Measurements from ENCODE around the gene RAET1G. TPM values are rescaled to one million over a fixed set of nuclear protein-coding genes. Genes with fewer than 3 reads are reported as not detected.
"Not testable (repeated sequence)": the region's sequence is repeated elsewhere in the genome, so short reads cannot be mapped to it uniquely, and the experiment has no call there.

Gene RAET1G
- total RNA-seq, 1 experiment from 2014 or later = 0.45 TPM

DNA sequence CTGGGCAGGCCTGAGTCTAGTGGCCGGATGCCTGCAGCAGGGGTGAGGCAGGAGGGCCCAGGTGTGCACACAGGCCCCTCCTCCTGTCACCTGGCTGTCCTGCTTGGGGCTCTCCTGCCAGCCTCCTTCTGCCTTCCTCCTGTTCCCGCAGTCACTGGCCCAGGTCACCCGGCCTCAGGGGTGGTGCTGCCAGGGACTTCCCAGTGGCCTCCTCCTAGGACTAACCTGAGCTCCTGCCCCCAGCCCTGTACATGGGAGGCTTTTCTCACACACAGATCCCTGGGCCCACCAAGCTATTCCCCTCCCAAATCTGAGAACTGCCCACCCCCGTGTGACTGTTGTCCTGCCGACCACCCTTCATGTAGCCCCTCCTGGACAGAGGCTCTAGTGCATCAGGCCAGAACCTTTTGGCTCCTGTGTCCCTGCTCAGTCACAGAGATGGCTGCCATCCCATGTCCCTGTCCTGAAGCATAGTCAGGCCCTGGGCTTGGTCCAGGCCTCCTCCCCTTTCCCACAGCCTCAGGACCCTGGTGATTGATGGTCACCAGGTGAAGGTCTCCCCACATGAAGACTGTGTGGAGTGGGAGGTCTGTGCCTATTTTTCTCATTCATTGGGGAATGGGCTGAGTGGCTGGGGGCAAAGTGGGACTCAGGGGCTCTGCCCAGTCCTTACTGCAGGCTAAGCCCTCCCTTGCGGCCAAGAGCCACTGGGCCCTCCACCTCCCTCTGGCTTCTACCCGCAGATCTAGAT is 39.7 kb upstream of the RAET1G start:
- intact Hi-C loops (cut with micrococcal nuclease; ENCODE audit: unreplicated experiment) = no loop called here
- Histone ChIP-seq H3K4me3 (ENCODE audit: low read depth, low read length, poor library complexity, severe bottlenecking) (peak overlapping the region; percentile 56), H3K9me3 (ENCODE audit: low read depth, low read length, poor library complexity, severe bottlenecking) (no peaks in the 10 kb centered on the region), H3K27me3 (replicated peaks; ENCODE audit: insufficient read depth, low read depth, low read length, poor library complexity) (peaks cover 21% of the 10 kb centered on the region), H3K36me3 (ENCODE audit: insufficient read depth, low read length, poor library complexity, severe bottlenecking) (no peaks in the 10 kb centered on the region), H3K4me1 (ENCODE audit: insufficient read depth, low read length, poor library complexity, severe bottlenecking) (peaks cover 7% of the 10 kb centered on the region), H3K27ac (ENCODE audit: low read depth, low read length, poor library complexity, severe bottlenecking) (no peak overlapping the region)
- DNase-seq (ENCODE audit: low spot score) = no peak
- no TSS peak for BruUV-seq (replicated peaks)
- TF ChIP-seq, protein P1, sequence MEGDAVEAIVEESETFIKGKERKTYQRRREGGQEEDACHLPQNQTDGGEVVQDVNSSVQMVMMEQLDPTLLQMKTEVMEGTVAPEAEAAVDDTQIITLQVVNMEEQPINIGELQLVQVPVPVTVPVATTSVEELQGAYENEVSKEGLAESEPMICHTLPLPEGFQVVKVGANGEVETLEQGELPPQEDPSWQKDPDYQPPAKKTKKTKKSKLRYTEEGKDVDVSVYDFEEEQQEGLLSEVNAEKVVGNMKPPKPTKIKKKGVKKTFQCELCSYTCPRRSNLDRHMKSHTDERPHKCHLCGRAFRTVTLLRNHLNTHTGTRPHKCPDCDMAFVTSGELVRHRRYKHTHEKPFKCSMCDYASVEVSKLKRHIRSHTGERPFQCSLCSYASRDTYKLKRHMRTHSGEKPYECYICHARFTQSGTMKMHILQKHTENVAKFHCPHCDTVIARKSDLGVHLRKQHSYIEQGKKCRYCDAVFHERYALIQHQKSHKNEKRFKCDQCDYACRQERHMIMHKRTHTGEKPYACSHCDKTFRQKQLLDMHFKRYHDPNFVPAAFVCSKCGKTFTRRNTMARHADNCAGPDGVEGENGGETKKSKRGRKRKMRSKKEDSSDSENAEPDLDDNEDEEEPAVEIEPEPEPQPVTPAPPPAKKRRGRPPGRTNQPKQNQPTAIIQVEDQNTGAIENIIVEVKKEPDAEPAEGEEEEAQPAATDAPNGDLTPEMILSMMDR (conservative IDR thresholded peaks at IDR 0.05; ENCODE audit: low read depth, low read length) = no peak
- no peak for TF ChIP-seq EZH2 (IDR thresholded peaks at IDR 0.05; ENCODE audit: borderline replicate concordance, low read depth, low read length, poor library complexity, severe bottlenecking)
- ChIA-PET CTCF (no interaction called here), POLR2A (ENCODE audit: low non-redundant PET) (no interaction called here)

GRCh38 chr6:149961728-149962425 is 39.0 kb upstream of the RAET1G start:
- intact Hi-C loops (cut with micrococcal nuclease; ENCODE audit: unreplicated experiment) = no loop called here
- POLR2A ChIA-PET (ENCODE audit: low non-redundant PET) = no interaction called here
- peaks cover 7% of the 10 kb centered on the region for H3K4me1 ChIP-seq (ENCODE audit: insufficient read depth, low read length, poor library complexity, severe bottlenecking)
- H3K27ac ChIP-seq (ENCODE audit: low read depth, low read length, poor library complexity, severe bottlenecking) = no peak overlapping the region
- H3K4me3 ChIP-seq (ENCODE audit: low read depth, low read length, poor library complexity, severe bottlenecking) = no peak overlapping the region
- CTCF ChIA-PET = no interaction called here
- no TSS peak for BruUV-seq (replicated peaks)
- no peaks in the 10 kb centered on the region for H3K9me3 ChIP-seq (ENCODE audit: low read depth, low read length, poor library complexity, severe bottlenecking)
- no peaks in the 10 kb centered on the region for H3K36me3 ChIP-seq (ENCODE audit: insufficient read depth, low read length, poor library complexity, severe bottlenecking)
- H3K27me3 ChIP-seq (replicated peaks; ENCODE audit: insufficient read depth, low read depth, low read length, poor library complexity) = peaks cover 25% of the 10 kb centered on the region
- TF ChIP-seq, protein P1 (conservative IDR thresholded peaks at IDR 0.05; ENCODE audit: low read depth, low read length) = peak; percentile 42
- TF ChIP-seq EZH2 (IDR thresholded peaks at IDR 0.05; ENCODE audit: borderline replicate concordance, low read depth, low read length, poor library complexity, severe bottlenecking) = no peak
- peak; percentile 61 for DNase-seq (ENCODE audit: low spot score)

DNA sequence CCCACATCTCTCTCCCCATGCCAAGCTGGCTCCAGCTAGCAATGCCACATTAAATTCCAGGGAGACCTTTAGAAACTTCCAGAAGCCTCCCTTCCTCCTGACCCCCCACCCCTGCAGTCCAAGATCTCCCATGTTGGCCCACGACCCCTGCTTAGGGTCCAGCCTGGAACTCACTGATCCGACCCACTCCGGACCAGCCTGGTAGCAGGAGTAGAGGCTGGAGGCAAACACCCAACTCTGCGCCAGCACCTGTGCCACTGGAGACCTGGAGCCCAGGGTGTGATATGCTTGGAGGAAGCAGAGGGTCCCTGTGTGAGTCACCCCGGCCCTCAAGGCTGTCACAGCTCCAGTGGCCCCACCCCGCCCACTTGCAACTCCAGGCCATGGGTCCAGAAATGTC is 37.6 kb upstream of the RAET1G start:
- DNase-seq (ENCODE audit: low spot score) = no peak
- Histone ChIP-seq H3K4me3 (ENCODE audit: low read depth, low read length, poor library complexity, severe bottlenecking) (no peak overlapping the region), H3K9me3 (ENCODE audit: low read depth, low read length, poor library complexity, severe bottlenecking) (no peaks in the 10 kb centered on the region), H3K27me3 (replicated peaks; ENCODE audit: insufficient read depth, low read depth, low read length, poor library complexity) (peaks cover 35% of the 10 kb centered on the region), H3K27ac (ENCODE audit: low read depth, low read length, poor library complexity, severe bottlenecking) (no peak overlapping the region), H3K4me1 (ENCODE audit: insufficient read depth, low read length, poor library complexity, severe bottlenecking) (peaks cover 7% of the 10 kb centered on the region), H3K36me3 (ENCODE audit: insufficient read depth, low read length, poor library complexity, severe bottlenecking) (no peaks in the 10 kb centered on the region)
- no TSS peak for BruUV-seq (replicated peaks)
- intact Hi-C loops (cut with micrococcal nuclease; ENCODE audit: unreplicated experiment) = no loop called here
- ChIA-PET POLR2A (ENCODE audit: low non-redundant PET) (no interaction called here), CTCF (no interaction called here)
- TF ChIP-seq, protein P1 (conservative IDR thresholded peaks at IDR 0.05; ENCODE audit: low read depth, low read length) = no peak
- no peak for TF ChIP-seq EZH2 (IDR thresholded peaks at IDR 0.05; ENCODE audit: borderline replicate concordance, low read depth, low read length, poor library complexity, severe bottlenecking)

DNA sequence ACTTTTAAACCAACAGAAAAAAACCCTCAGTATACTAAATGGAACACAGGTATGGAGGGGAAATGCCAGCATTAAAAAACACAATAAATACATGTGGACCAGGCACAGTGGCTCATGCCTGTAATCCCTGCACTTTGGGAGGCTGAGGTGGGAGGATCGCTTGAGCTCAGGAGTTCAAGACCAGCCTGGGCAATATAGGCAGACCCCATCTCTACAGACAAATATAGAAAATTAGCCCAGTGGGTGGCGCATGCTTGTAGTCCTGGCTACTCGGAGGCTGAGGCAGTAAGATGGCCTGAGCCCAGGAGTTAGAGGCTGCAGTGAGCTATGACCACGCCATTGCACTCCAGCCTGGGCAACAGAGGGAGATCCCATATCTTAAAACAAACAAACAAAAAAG is 36.9 kb upstream of the RAET1G start:
- peaks cover 32% of the 10 kb centered on the region for H3K27me3 ChIP-seq (replicated peaks; ENCODE audit: insufficient read depth, low read depth, low read length, poor library complexity)
- H3K27ac ChIP-seq (ENCODE audit: low read depth, low read length, poor library complexity, severe bottlenecking); POLR2A ChIA-PET (ENCODE audit: low non-redundant PET); intact Hi-C loops (cut with micrococcal nuclease; ENCODE audit: unreplicated experiment); H3K9me3 ChIP-seq (ENCODE audit: low read depth, low read length, poor library complexity, severe bottlenecking); H3K4me1 ChIP-seq (ENCODE audit: insufficient read depth, low read length, poor library complexity, severe bottlenecking); BruUV-seq (replicated peaks); CTCF ChIA-PET; H3K36me3 ChIP-seq (ENCODE audit: insufficient read depth, low read length, poor library complexity, severe bottlenecking); H3K4me3 ChIP-seq (ENCODE audit: low read depth, low read length, poor library complexity, severe bottlenecking); DNase-seq (ENCODE audit: low spot score): not testable (repeated sequence)

GRCh38 chr6:149958124-149958523 is 35.2 kb upstream of the RAET1G start:
- POLR2A ChIA-PET (ENCODE audit: low non-redundant PET); H3K4me1 ChIP-seq (ENCODE audit: insufficient read depth, low read length, poor library complexity, severe bottlenecking): not testable (repeated sequence)

More at GRCh38 chr6:149958124-149958523, 35.2 kb upstream of the RAET1G start:
- intact Hi-C loops (cut with micrococcal nuclease; ENCODE audit: unreplicated experiment); CTCF ChIA-PET; H3K27ac ChIP-seq (ENCODE audit: low read depth, low read length, poor library complexity, severe bottlenecking); H3K4me3 ChIP-seq (ENCODE audit: low read depth, low read length, poor library complexity, severe bottlenecking); H3K36me3 ChIP-seq (ENCODE audit: insufficient read depth, low read length, poor library complexity, severe bottlenecking); DNase-seq (ENCODE audit: low spot score); BruUV-seq (replicated peaks); H3K9me3 ChIP-seq (ENCODE audit: low read depth, low read length, poor library complexity, severe bottlenecking): not testable (repeated sequence)
- H3K27me3 ChIP-seq (replicated peaks; ENCODE audit: insufficient read depth, low read depth, low read length, poor library complexity) = peaks cover 26% of the 10 kb centered on the region
